Measurements from ENCODE around the gene DBN1. TPM values are rescaled to one million over a fixed set of nuclear protein-coding genes. Genes with fewer than 3 reads are reported as not detected.

Gene DBN1
- total and polyA plus RNA-seq, 2 donors (not counting 1 experiment from before 2014, with no cell fraction given), result 1.4 to 1.9 TPM

GRCh38 chr5:177458912-177459350 is 14.5 kb downstream of the DBN1 start:
- intact Hi-C loops (cut with micrococcal nuclease), result no loop called here
- H3K4me1 Mint-ChIP-seq, result peaks cover 10% of the 10 kb centered on the region
- Histone ChIP-seq H2AFZ (ENCODE audit: insufficient read depth, low read depth, low read length, poor library complexity, severe bottlenecking) (no peak overlapping the region), H3K9ac (ENCODE audit: low read length) (no peak overlapping the region), H3K9me3 (ENCODE audit: control extremely low read depth in 1 of 3, control insufficient read depth in 2 of 3, insufficient read depth in 1 of 3, low read length in 2 of 3) (peaks cover 0 to 4% (median 0%) of the 10 kb centered on the region in 3 donors), H3K4me1 (ENCODE audit: control insufficient read depth in 2 of 2, insufficient read depth in 2 of 2, low read length in 2 of 2) (peaks cover 6 to 18% of the 10 kb centered on the region in 2 donors), H4K20me1 (ENCODE audit: control insufficient read depth, insufficient read depth, low read length, poor library complexity, severe bottlenecking) (peaks cover 13% of the 10 kb centered on the region), H3K27me3 (replicated peaks in 1 of 4; ENCODE audit: control extremely low read depth in 1 of 4, control insufficient read depth in 3 of 4, insufficient read depth in 4 of 4, low read length in 3 of 4) (no peaks in the 10 kb centered on the region), H3K36me3 (replicated peaks in 1 of 2; ENCODE audit: control extremely low read depth in 1 of 2, control insufficient read depth in 1 of 2, extremely low read depth in 1 of 2, insufficient read depth in 2 of 2, low read length in 1 of 2) (no peaks in the 10 kb centered on the region), H3K4me2 (replicated peaks; ENCODE audit: low read depth, low read length, poor library complexity, severe bottlenecking) (no peak overlapping the region), H3K27ac (ENCODE audit: low read length in 2 of 2) (no peak overlapping the region), H3K4me3 (ENCODE audit: control extremely low read depth in 1 of 5, extremely low read depth in 1 of 5, insufficient read depth in 1 of 5, low read depth in 2 of 5, low read length in 4 of 5) (no peak overlapping the region), H3K79me2 (ENCODE audit: control insufficient read depth, insufficient read depth, low read length) (no peaks in the 10 kb centered on the region)
- ChIA-PET POLR2A (interaction anchor here (0.7 kb wide), 1 partner anchor 19 kb away, joined by 3 read pairs; no protein-coding TSS in a partner anchor), CTCF (interaction anchor here (7.6 to 21.3 kb wide), 4 partner anchors 13 to 68 kb away, joined by 62 to 628 read pairs (median 169); partner anchors contain the start of genes F12, GRK6, PFN3 and PRR7)
- no peaks in the 10 kb centered on the region for H3K27me3 Mint-ChIP-seq
- TF ChIP-seq CTCF (IDR thresholded peaks at IDR 0.05), result no peak
- no peak for TF ChIP-seq EZH2 (IDR thresholded peaks at IDR 0.05; ENCODE audit: borderline replicate concordance, insufficient read depth, low read depth, low read length, poor library complexity, severe bottlenecking)
- no peaks in the 10 kb centered on the region for H3K9me3 Mint-ChIP-seq (ENCODE audit: insufficient read depth)
- no peak for ATAC-seq (ENCODE audit: low read depth)
- H3K4me3 Mint-ChIP-seq, result no peak overlapping the region
- WGBS (ENCODE audit: insufficient coverage), result 95% methylated on average over 12 of the region's 14 CpGs
- no peak for DNase-seq
- H3K27ac Mint-ChIP-seq, result no peak overlapping the region

All from B cell (primary cell).